NCI-H2029 (cell line): ENCODE measurements around the gene HAGHL.
"Not testable (repeated sequence)": the region's sequence is repeated elsewhere in the genome, so short reads cannot be mapped to it uniquely, and the experiment has no call there.

Source experiments
- DNase-seq: peaks from one replicate; lab custom pipeline; 2025; lab: John Stamatoyannopoulos, UW

The HAGHL gene

GRCh38 chr16:774086-775001, 47.4 kb downstream of the HAGHL start:
- peak; percentile 29 for DNase-seq

GRCh38 chr16:775236-775796, 48.4 kb downstream of the HAGHL start:
- DNase-seq: no peak

GRCh38 chr16:776298-776697, 49.4 kb downstream of the HAGHL start:
- DNase-seq: not testable (repeated sequence)

GRCh38 chr16:776824-777223, 49.9 kb downstream of the HAGHL start:
- DNase-seq: no peak

GRCh38 chr16:777826-778225, 50.9 kb downstream of the HAGHL start:
- DNase-seq: no peak

GRCh38 chr16:778447-778846, 51.5 kb downstream of the HAGHL start:
- no peak for DNase-seq

- DNase-seq: no peak
Observed at GRCh38 chr16:778909-779527, 52.1 kb downstream of the HAGHL start.
